Panc1 (cell line): ENCODE data around the gene COIL. TPM values are rescaled to one million over a fixed set of nuclear protein-coding genes. Genes with fewer than 3 reads are reported as not detected.
A peak's percentile ranks its signal among the peaks of the same experiment; 100 is the strongest.

Experiments
- ATAC-seq: fragments of 200-7000 bp; cut with Tn5 transposase; 2 replicates; pipeline ENCODE4 v1.9.1; 2020; ENCODE audit warnings: mild to moderate bottlenecking, moderate library complexity
- BruUV-seq: library from RNA; stranded (reverse); fragments of 400-500 nt; replicated peaks from 2 replicates; lab custom pipeline; 2021; lab: Mats Ljungman, UMichigan
- CTCF ChIA-PET: fragments of 300-600 bp; sonication (Branson Sonifier 250); formaldehyde crosslinking; loops from one replicate; lab custom pipeline; 2022; ENCODE audit warnings: antibody characterized with exemption; lab: Charles Lee
- POLR2A ChIA-PET: fragments of 300-600 bp; sonication (Branson Sonifier 250); formaldehyde crosslinking; loops from one replicate; lab custom pipeline; 2022; ENCODE audit warnings: antibody characterized with exemption; lab: Charles Lee
- DNase-seq: peaks from one replicate; pipeline ENCODE4 v3.0.0-alpha.2; 2010; ENCODE audit warnings: low read depth, low spot score
- H3K27ac ChIP-seq: 2 replicates; pipeline ENCODE4 v1.5.1; 2011; ENCODE audit warnings: mild to moderate bottlenecking, low read length, inconsistent platforms
- H3K27me3 ChIP-seq: fragments of 200-500 bp; sonication (Bioruptor generic); 2 replicates; pipeline ENCODE4 v1.6.0; 2014; ENCODE audit warnings: low read length, inconsistent platforms; ENCODE audit not compliant: control insufficient read depth, insufficient read depth
- H3K36me3 ChIP-seq: fragments of 200-500 bp; sonication (Bioruptor generic); 2 replicates; pipeline ENCODE4 v1.5.1; 2014; ENCODE audit warnings: inconsistent platforms, mild to moderate bottlenecking, low read length, moderate library complexity; ENCODE audit not compliant: control insufficient read depth, insufficient read depth
- H3K4me1 ChIP-seq: 2 replicates; pipeline ENCODE4 v1.5.1; 2011; ENCODE audit warnings: inconsistent platforms, mild to moderate bottlenecking, low read length, moderate library complexity; ENCODE audit not compliant: control insufficient read depth, insufficient read depth
- H3K4me3 ChIP-seq, 2 experiments: 2 replicates each; pipeline ENCODE4 v1.5.1; 2011 to 2012; ENCODE audit warnings: low read depth in 2 of 2, low read length in 2 of 2, mild to moderate bottlenecking in 2 of 2, inconsistent platforms in 1 of 2, moderate library complexity in 1 of 2
- H3K9me3 ChIP-seq: fragments of 200-500 bp; sonication (Bioruptor generic); 2 replicates; pipeline ENCODE4 v1.5.1; 2014; ENCODE audit warnings: low read depth, mild to moderate bottlenecking, inconsistent platforms, low read length, moderate library complexity; ENCODE audit not compliant: control insufficient read depth, insufficient read depth
- CTCF ChIP-seq: fragments of 450-650 bp; IDR thresholded peaks from 2 replicates; pipeline ENCODE4 v1.5.1; 2017; ENCODE audit warnings: mild to moderate bottlenecking
- POLR2AphosphoS5 ChIP-seq: IDR thresholded peaks from 2 replicates; pipeline ENCODE4 v1.6.1; 2012; ENCODE audit warnings: mild to moderate bottlenecking, low read depth, low read length, moderate library complexity
- REST ChIP-seq, 2 experiments: IDR thresholded peaks; 2 replicates each; pipeline ENCODE4 v1.6.1; 2011 to 2012; ENCODE audit warnings: low read depth in 2 of 2, control low read depth in 1 of 2, low read length in 1 of 2, mild to moderate bottlenecking in 1 of 2, moderate library complexity in 1 of 2; ENCODE audit not compliant: insufficient read depth in 1 of 2
- SIN3A ChIP-seq: IDR thresholded peaks from 2 replicates; pipeline ENCODE4 v1.6.1; 2012; ENCODE audit warnings: low read depth, mild to moderate bottlenecking, low read length, moderate library complexity, borderline replicate concordance; ENCODE audit not compliant: insufficient read depth
- TCF7L2 ChIP-seq: IDR thresholded peaks from 2 replicates; pipeline ENCODE4 v1.6.1; 2011; ENCODE audit warnings: mild to moderate bottlenecking, low read depth, low read length, inconsistent platforms
- in situ Hi-C: cut with HindIII; loops from 2 replicates; pipeline ENCODE4 v1.10.0; 2016; ENCODE audit warnings: low sequenced_read_pairs, low pct_unique_long_range_greater_than_20kb
- intact Hi-C: fragments of 100-400 bp; cut with micrococcal nuclease; formaldehyde crosslinking; loops from one replicate; pipeline ENCODE4 v1.10.0; 2022; ENCODE audit not compliant: unreplicated experiment
- total RNA-seq: library from RNA; stranded (reverse); gene quantifications from one replicate; pipeline ENCODE4 v1.2.1, GENCODE V29; 2021; ENCODE audit not compliant: unreplicated experiment

COIL gene
- total RNA-seq, 1 experiment from 2014 or later, result 32.9 TPM

GRCh38 chr17:56918916-56919315, 41.9 kb downstream of the COIL start:
- intact Hi-C loops (no loop called here), in situ Hi-C loops (no loop called here)
- no peak for DNase-seq
- Histone ChIP-seq H3K27ac (no peak overlapping the region; the same call in 1 of the 2 replicates), H3K27me3 (no peaks in the 10 kb centered on the region), H3K4me1 (peaks cover 20% of the 10 kb centered on the region), H3K9me3 (peaks cover 11% of the 10 kb centered on the region; the same call in 1 of the 2 replicates), H3K36me3 (peaks cover 4% of the 10 kb centered on the region; the same call in 1 of the 2 replicates), H3K4me3 (no peak overlapping the region)
- no peak for ATAC-seq
- no TSS peak for BruUV-seq
- CTCF ChIA-PET, result no interaction called here
- TF ChIP-seq SIN3A (no peak), POLR2AphosphoS5 (no peak), TCF7L2 (no peak), REST (IDR thresholded peaks at IDR 0.05; ENCODE audit: insufficient read depth in 1 of 2, low read depth in 2 of 2, low read length in 1 of 2) (no peak), CTCF (no peak)
- POLR2A ChIA-PET, result interaction anchor here (0.7 kb wide), 1 partner anchor 133 kb away, joined by 3 read pairs; no protein-coding TSS in a partner anchor

- TF ChIP-seq POLR2AphosphoS5 (no peak), REST (IDR thresholded peaks at IDR 0.05; ENCODE audit: insufficient read depth in 1 of 2, low read depth in 2 of 2, low read length in 1 of 2) (no peak), SIN3A (no peak), TCF7L2 (no peak), CTCF (no peak)
- ChIA-PET CTCF (no interaction called here), POLR2A (no interaction called here)
- BruUV-seq, result no TSS peak
- Histone ChIP-seq H3K27ac (peak overlapping the region; percentile 99; the same call in 1 of the 2 replicates), H3K36me3 (peaks cover 4% of the 10 kb centered on the region; the same call in 1 of the 2 replicates), H3K27me3 (no peaks in the 10 kb centered on the region), H3K4me3 (no peak overlapping the region), H3K9me3 (peaks cover 11% of the 10 kb centered on the region; the same call in 1 of the 2 replicates), H3K4me1 (peaks cover 20% of the 10 kb centered on the region)
- no peak for DNase-seq
- in situ Hi-C loops, result no loop called here
- intact Hi-C loops, result no loop called here
- no peak for ATAC-seq
Measured at GRCh38 chr17:56917559-56918296, 43.1 kb downstream of the COIL start.
